CD14-positive monocyte (primary cell): ENCODE results near the gene SCN9A. TPM values are rescaled to one million over a fixed set of nuclear protein-coding genes. Genes with fewer than 3 reads are reported as not detected.
A peak's percentile ranks its signal among the peaks of the same experiment; 100 is the strongest.

ENCODE experiments used
- DNase-seq, 3 donors: peaks; one replicate each; pipeline ENCODE4 v3.0.0-alpha.2; 2011 to 2022
- H2AFZ ChIP-seq: 2 replicates; pipeline ENCODE4 v1.6.0; 2012; ENCODE audit warnings: mild to moderate bottlenecking, low read depth, low read length, inconsistent platforms; ENCODE audit not compliant: insufficient read depth, poor library complexity, severe bottlenecking
- H3K27ac ChIP-seq, 2 donors: 1 replicate in 1 of 2; 2 replicates in 1 of 2; pipeline ENCODE4 v1.5.1; 2012 to 2013; ENCODE audit warnings: low read length in 2 of 2, control low read depth in 1 of 2, inconsistent platforms in 1 of 2, low read depth in 1 of 2, mild to moderate bottlenecking in 1 of 2
- H3K27me3 ChIP-seq, 2 donors: one replicate each; pipeline versions ENCODE4 v1.6.0 to v1.6.1; 2011 to 2013; ENCODE audit warnings: low read length in 2 of 2; ENCODE audit not compliant: control insufficient read depth in 2 of 2, insufficient read depth in 2 of 2
- H3K36me3 ChIP-seq, 2 donors: replicated peaks in 1 of 2; 1 replicate in 1 of 2; 2 replicates in 1 of 2; pipeline versions ENCODE4 v1.5.1 to v1.6.1; 2012 to 2013; ENCODE audit warnings: low read length in 2 of 2, control low read depth in 1 of 2, inconsistent platforms in 1 of 2, mild to moderate bottlenecking in 1 of 2; ENCODE audit not compliant: insufficient read depth in 2 of 2, control insufficient read depth in 1 of 2
- H3K4me1 ChIP-seq, 2 donors: 1 replicate in 1 of 2; 2 replicates in 1 of 2; pipeline versions ENCODE4 v1.5.1 to v1.6.1; 2012 to 2013; ENCODE audit warnings: low read length in 2 of 2, control low read depth in 1 of 2, inconsistent platforms in 1 of 2, mild to moderate bottlenecking in 1 of 2, moderate library complexity in 1 of 2; ENCODE audit not compliant: insufficient read depth in 2 of 2, control insufficient read depth in 1 of 2
- H3K4me2 ChIP-seq: replicated peaks from 2 replicates; pipeline ENCODE3; 2012; ENCODE audit warnings: low read length, moderate library complexity, mild to moderate bottlenecking; ENCODE audit not compliant: poor library complexity, severe bottlenecking; ENCODE audit errors: extremely low read depth
- H3K4me3 ChIP-seq, 3 experiments: fragments of 200-600 bp in 1 of 3; sonication (generic) in 1 of 3; replicated peaks in 1 of 3; 1 replicate in 2 of 3; 2 replicates in 1 of 3; pipeline ENCODE4 v1.5.1; 2011 to 2013; ENCODE audit warnings: low read length in 3 of 3, mild to moderate bottlenecking in 3 of 3, control low read depth in 2 of 3, low read depth in 2 of 3, inconsistent platforms in 1 of 3, moderate library complexity in 1 of 3
- H3K79me2 ChIP-seq: 2 replicates; pipeline ENCODE4 v1.6.0; 2012; ENCODE audit warnings: mild to moderate bottlenecking, control low read depth, inconsistent platforms, low read length, moderate library complexity; ENCODE audit not compliant: insufficient read depth
- H3K9ac ChIP-seq: 2 replicates; pipeline ENCODE4 v1.6.0; 2017; ENCODE audit warnings: low read length, mild to moderate bottlenecking; ENCODE audit not compliant: insufficient read depth, poor library complexity, severe bottlenecking
- H3K9me3 ChIP-seq, 2 donors: replicated peaks in 1 of 2; 1 replicate in 1 of 2; 2 replicates in 1 of 2; pipeline versions ENCODE4 v1.5.1 to v1.6.1; 2012 to 2013; ENCODE audit warnings: low read length in 2 of 2, control low read depth in 1 of 2; ENCODE audit not compliant: control insufficient read depth in 1 of 2, insufficient read depth in 1 of 2
- H4K20me1 ChIP-seq: 2 replicates; pipeline ENCODE4 v1.6.0; 2012; ENCODE audit warnings: mild to moderate bottlenecking, low read length, control low read depth, moderate library complexity; ENCODE audit not compliant: insufficient read depth
- H3K27ac Mint-ChIP-seq, 7 donors: one replicate each; pipeline ENCODE4 v1.8.0; 2020; ENCODE audit warnings: mild to moderate bottlenecking in 7 of 7, mixed read lengths in 7 of 7, moderate library complexity in 6 of 7, inconsistent platforms in 2 of 7
- H3K27me3 Mint-ChIP-seq, 3 donors: one replicate each; pipeline ENCODE4 v1.8.0; 2021 to 2022; ENCODE audit warnings: low read depth in 3 of 3, mild to moderate bottlenecking in 3 of 3, mixed read lengths in 3 of 3, moderate library complexity in 3 of 3, inconsistent platforms in 1 of 3
- H3K36me3 Mint-ChIP-seq, 2 donors: one replicate each; pipeline ENCODE4 v1.8.0; 2020; ENCODE audit warnings: mixed read lengths in 2 of 2, inconsistent platforms in 1 of 2, mild to moderate bottlenecking in 1 of 2
- H3K4me1 Mint-ChIP-seq: one replicate; pipeline ENCODE4 v1.8.0; 2020; ENCODE audit warnings: mild to moderate bottlenecking, mixed read lengths
- H3K4me3 Mint-ChIP-seq, 2 donors: one replicate each; pipeline ENCODE4 v1.8.0; 2020; ENCODE audit warnings: mild to moderate bottlenecking in 2 of 2, mixed read lengths in 2 of 2, moderate library complexity in 1 of 2
- H3K9me3 Mint-ChIP-seq, 7 donors: one replicate each; pipeline ENCODE4 v1.8.0; 2020 to 2022; ENCODE audit warnings: mixed read lengths in 7 of 7, mild to moderate bottlenecking in 6 of 7, moderate library complexity in 6 of 7, inconsistent platforms in 2 of 7
- CTCF ChIP-seq: fragments of 200-600 bp; IDR thresholded peaks from one replicate; pipeline ENCODE4 v1.8.0; 2022; ENCODE audit warnings: antibody characterized with exemption, mild to moderate bottlenecking
- WGBS: methylation state at CpG from one replicate; pipeline ENCODE4 v1.1.5; 2013; ENCODE audit warnings: missing lambda C conversion rate; ENCODE audit not compliant: insufficient coverage; 5-methylcytosine and 5-hydroxymethylcytosine counted together
- intact Hi-C, 2 donors: fragments of 100-400 bp; cut with micrococcal nuclease; formaldehyde crosslinking; loops; one replicate each; pipeline versions ENCODE4 v1.15.0 to v1.15.1; 2023
- polyA plus RNA-seq, 3 donors: library from polyadenylated mRNA; depleted of rRNA in 1 of 3; unstranded in 2 of 3; stranded (reverse) in 1 of 3; fragments of 300-500 nt in 2 of 3; fragments of >200 nt in 1 of 3; fragmentation: Illumina TruSeq in 2 of 3; gene quantifications; 1 replicate in 2 of 3; 2 replicates in 1 of 3; pipeline ENCODE4 v1.2.3, GENCODE V29; 2012 to 2021

SCN9A gene
- polyA plus RNA-seq, 3 donors: 0.24 to 0.67 (median 0.26) TPM

GRCh38 chr2:166382448-166382847 lies 6.7 kb upstream of the SCN9A start:
- Histone ChIP-seq H3K79me2 (no peaks in the 10 kb centered on the region), H3K36me3 (no peaks in the 10 kb centered on the region), H3K27ac (no peak overlapping the region), H3K4me3 (no peak overlapping the region), H3K9ac (no peak overlapping the region), H3K27me3 (peaks cover 7 to 11% of the 10 kb centered on the region in 2 donors), H4K20me1 (no peaks in the 10 kb centered on the region), H2AFZ (no peak overlapping the region), H3K9me3 (no peaks in the 10 kb centered on the region), H3K4me2 (no peak overlapping the region), H3K4me1 (no peaks in the 10 kb centered on the region)
- TF ChIP-seq CTCF: no peak
- H3K36me3 Mint-ChIP-seq: no peaks in the 10 kb centered on the region
- peaks cover 5% of the 10 kb centered on the region for H3K4me1 Mint-ChIP-seq
- intact Hi-C loops: no loop called here
- peaks cover 0 to 7% (median 5%) of the 10 kb centered on the region in 3 donors for H3K27me3 Mint-ChIP-seq
- H3K27ac Mint-ChIP-seq: peak overlapping the region in 1 of 7 donors; percentile 45
- no CpG with 5 or more reads among the region's 3 CpGs for WGBS
- no peak overlapping the region for H3K4me3 Mint-ChIP-seq
- no peak for DNase-seq
- no peaks in the 10 kb centered on the region for H3K9me3 Mint-ChIP-seq

- DNase-seq: no peak
- peaks cover 5 to 7% of the 10 kb centered on the region in 2 donors for H3K4me1 ChIP-seq
- Mint-ChIP-seq H3K4me3 (no peak overlapping the region), H3K27ac (no peak overlapping the region), H3K4me1 (peaks cover 13% of the 10 kb centered on the region), H3K36me3 (no peaks in the 10 kb centered on the region), H3K27me3 (peaks cover 8 to 17% (median 15%) of the 10 kb centered on the region in 3 donors), H3K9me3 (no peaks in the 10 kb centered on the region)
- intact Hi-C loops: no loop called here
- no peak for TF ChIP-seq CTCF
- no peaks in the 10 kb centered on the region for H3K36me3 ChIP-seq
- H3K9me3 ChIP-seq: no peaks in the 10 kb centered on the region
- H4K20me1 ChIP-seq: no peaks in the 10 kb centered on the region
- no peak overlapping the region for H2AFZ ChIP-seq
- no peak overlapping the region for H3K4me3 ChIP-seq
- H3K79me2 ChIP-seq: no peaks in the 10 kb centered on the region
- no peak overlapping the region for H3K27ac ChIP-seq
- H3K9ac ChIP-seq: no peak overlapping the region
- no peak overlapping the region for H3K4me2 ChIP-seq
- H3K27me3 ChIP-seq: peaks cover 16 to 26% of the 10 kb centered on the region in 2 donors
- 83% methylated on average over 1 of the region's 1 CpG for WGBS
Observed at GRCh38 chr2:166380615-166381014, 4.9 kb upstream of the SCN9A start.
